OCI-LY1 (cell line): ENCODE measurements around the gene SLC17A9.

Source experiments
- H2AFZ ChIP-seq: fragments of 200-600 bp; sonication (generic), shearing (Covaris generic); 2 replicates; pipeline ENCODE4 v1.6.0; 2014; ENCODE audit warnings: antibody characterized with exemption, mild to moderate bottlenecking, low read length
- H3F3A ChIP-seq: fragments of 200-600 bp; sonication (generic), shearing (Covaris generic); 2 replicates; pipeline ENCODE4 v1.6.0; 2014; ENCODE audit warnings: mild to moderate bottlenecking, antibody characterized with exemption, low read length, moderate library complexity; ENCODE audit not compliant: insufficient read depth
- H3K27ac ChIP-seq: fragments of 200-600 bp; sonication (generic); 2 replicates; pipeline ENCODE4 v1.5.1; 2014; ENCODE audit warnings: low read length, mixed run types, mild to moderate bottlenecking, low read depth; ENCODE audit not compliant: poor library complexity, severe bottlenecking
- H3K27me3 ChIP-seq: fragments of 200-600 bp; sonication (generic); 2 replicates; pipeline ENCODE4 v1.6.0; 2014; ENCODE audit warnings: antibody characterized with exemption, mild to moderate bottlenecking, low read length, moderate library complexity; ENCODE audit not compliant: insufficient read depth
- H3K36me3 ChIP-seq: fragments of 200-600 bp; sonication (generic); 2 replicates; pipeline ENCODE4 v1.6.1; 2014; ENCODE audit warnings: mild to moderate bottlenecking, antibody characterized with exemption, low read length, moderate library complexity, mixed read lengths; ENCODE audit not compliant: insufficient read depth
- H3K4me1 ChIP-seq: fragments of 200-600 bp; sonication (generic); 2 replicates; pipeline ENCODE4 v1.5.1; 2014; ENCODE audit warnings: mild to moderate bottlenecking, low read length, moderate library complexity; ENCODE audit not compliant: insufficient read depth, severe bottlenecking
- H3K4me2 ChIP-seq: fragments of 200-600 bp; sonication (generic), shearing (Covaris generic); 2 replicates; pipeline ENCODE4 v1.6.1; 2014; ENCODE audit warnings: low read length
- H3K4me3 ChIP-seq: fragments of 200-600 bp; sonication (generic); 2 replicates; pipeline ENCODE4 v1.5.1; 2014; ENCODE audit warnings: low read length, low read depth, mild to moderate bottlenecking, mixed read lengths; ENCODE audit not compliant: poor library complexity, severe bottlenecking
- H3K79me2 ChIP-seq: fragments of 200-600 bp; shearing (Covaris generic); 2 replicates; pipeline ENCODE4 v1.6.1; 2016; ENCODE audit warnings: mixed run types, low read length, mixed read lengths; ENCODE audit not compliant: insufficient read depth
- H3K9ac ChIP-seq: fragments of 200-600 bp; sonication (generic), shearing (Covaris generic); 2 replicates; pipeline ENCODE4 v1.6.1; 2014; ENCODE audit warnings: mild to moderate bottlenecking, low read length, mixed read lengths
- H3K9me2 ChIP-seq: fragments of 200-600 bp; sonication (generic), shearing (Covaris generic); 2 replicates; pipeline ENCODE4 v1.6.1; 2014; ENCODE audit warnings: low read depth, mild to moderate bottlenecking, low read length, mixed read lengths
- H3K9me3 ChIP-seq: fragments of 200-600 bp; shearing (Covaris generic); 2 replicates; pipeline ENCODE4 v1.6.1; 2014; ENCODE audit warnings: low read length, mixed read lengths
- H4K20me1 ChIP-seq: fragments of 200-600 bp; sonication (generic), shearing (Covaris generic); 2 replicates; pipeline ENCODE4 v1.6.0; 2016; ENCODE audit warnings: mild to moderate bottlenecking, low read length; ENCODE audit not compliant: insufficient read depth
- CTCF ChIP-seq: fragments of 200-600 bp; sonication (generic), shearing (Covaris generic); IDR thresholded peaks from 2 replicates; pipeline ENCODE4 v1.5.1; 2017; ENCODE audit warnings: mild to moderate bottlenecking, antibody characterized with exemption, low read length, moderate library complexity, mixed read lengths
- EZH2 ChIP-seq: fragments of 200-600 bp; sonication (generic), shearing (Covaris generic); IDR thresholded peaks from 2 replicates; pipeline ENCODE4 v1.8.0; 2017; ENCODE audit warnings: borderline replicate concordance, mixed run types, mild to moderate bottlenecking, antibody characterized with exemption, low read length, moderate library complexity, mixed read lengths

The SLC17A9 gene

GRCh38 chr20:62989201-62989601 is 36.7 kb downstream of the SLC17A9 start:
- peaks cover 8% of the 10 kb centered on the region; the same call in 1 of the 2 replicates for H3K27me3 ChIP-seq

GRCh38 chr20:62990306-62990825 is 37.9 kb downstream of the SLC17A9 start:
- no peak overlapping the region for H3K27ac ChIP-seq
- H3K4me1 ChIP-seq = peaks cover 8% of the 10 kb centered on the region
- H3F3A ChIP-seq = no peaks in the 10 kb centered on the region
- no peaks in the 10 kb centered on the region for H4K20me1 ChIP-seq
- H3K36me3 ChIP-seq = no peaks in the 10 kb centered on the region
- H3K9ac ChIP-seq = no peak overlapping the region
- H3K27me3 ChIP-seq = peaks cover 4% of the 10 kb centered on the region; the same call in 1 of the 2 replicates
- H3K79me2 ChIP-seq = no peaks in the 10 kb centered on the region
- no peak overlapping the region for H3K4me3 ChIP-seq
- no peaks in the 10 kb centered on the region for H3K9me2 ChIP-seq
- no peak overlapping the region for H2AFZ ChIP-seq
- TF ChIP-seq EZH2 = no peak
- TF ChIP-seq CTCF = no peak
- H3K9me3 ChIP-seq = no peaks in the 10 kb centered on the region
- H3K4me2 ChIP-seq = no peak overlapping the region

More at GRCh38 chr20:62989201-62989601, 36.7 kb downstream of the SLC17A9 start:
- Histone ChIP-seq H3K79me2 (no peaks in the 10 kb centered on the region), H3K4me2 (peak overlapping the region; percentile 6; the same call in 1 of the 2 replicates), H3K4me1 (peaks cover 8% of the 10 kb centered on the region), H3K9me3 (no peaks in the 10 kb centered on the region), H3F3A (no peaks in the 10 kb centered on the region), H3K9me2 (no peaks in the 10 kb centered on the region), H3K4me3 (peak overlapping the region; percentile 1), H2AFZ (no peak overlapping the region), H3K9ac (no peak overlapping the region), H3K27ac (no peak overlapping the region), H3K36me3 (no peaks in the 10 kb centered on the region), H4K20me1 (no peaks in the 10 kb centered on the region)
- TF ChIP-seq CTCF (no peak), EZH2 (no peak)

- Histone ChIP-seq H3K9me3 (no peaks in the 10 kb centered on the region), H3K4me3 (no peak overlapping the region), H3K4me1 (peaks cover 8% of the 10 kb centered on the region), H3K4me2 (no peak overlapping the region), H3K36me3 (no peaks in the 10 kb centered on the region), H3K27me3 (no peaks in the 10 kb centered on the region; the same call in 1 of the 2 replicates), H3K27ac (no peak overlapping the region), H3K79me2 (no peaks in the 10 kb centered on the region), H2AFZ (no peak overlapping the region), H3K9ac (no peak overlapping the region), H3F3A (no peaks in the 10 kb centered on the region), H3K9me2 (no peaks in the 10 kb centered on the region), H4K20me1 (no peaks in the 10 kb centered on the region)
- TF ChIP-seq EZH2 (no peak), CTCF (no peak)
These were observed 38.8 kb downstream of the SLC17A9 start for GRCh38 chr20:62991196-62991807.
